C4-2B (cell line): ENCODE measurements around the gene PRSS33.

Source experiments
- H3K27ac ChIP-seq: fragments of 450-650 bp; 2 replicates; pipeline ENCODE4 v1.5.1; 2017
- CTCF ChIP-seq: fragments of 450-650 bp; conservative IDR thresholded peaks from 2 replicates; pipeline ENCODE4 v1.5.1; 2017; ENCODE audit warnings: mild to moderate bottlenecking
- ZFX ChIP-seq: fragments of 450-650 bp; IDR thresholded peaks from 2 replicates; pipeline ENCODE4 v1.6.1; 2017

The PRSS33 gene

GRCh38 chr16:2829501-2830354, 42.4 kb upstream of the PRSS33 start, which contains the start of gene ZG16B:
ZG16B (plus strand) TSS chr16:2830303; CDS start chr16:2830442, 139 bp downstream.
- TF ChIP-seq CTCF (no peak), ZFX (peak; percentile 61; the same call in 1 of the 2 replicates)
- peak within 1 kb of the TSS; percentile 99 for H3K27ac ChIP-seq

- TF ChIP-seq CTCF = no peak
- TF ChIP-seq ZFX = no peak
- H3K27ac ChIP-seq = peak overlapping the region; percentile 99
Measured at GRCh38 chr16:2828876-2829430, 41.6 kb upstream of the PRSS33 start.

- peak overlapping the region; percentile 99 for H3K27ac ChIP-seq
- TF ChIP-seq CTCF (no peak), ZFX (no peak)
Measured at GRCh38 chr16:2828521-2828840, 41.1 kb upstream of the PRSS33 start.

GRCh38 chr16:2827831-2828520, 40.6 kb upstream of the PRSS33 start:
- H3K27ac ChIP-seq = no peak overlapping the region; the same call in 1 of the 2 replicates

GRCh38 chr16:2827374-2827791, 40.0 kb upstream of the PRSS33 start:
- TF ChIP-seq CTCF = no peak
- TF ChIP-seq ZFX = no peak
- H3K27ac ChIP-seq = no peak overlapping the region

More at GRCh38 chr16:2827831-2828520, 40.6 kb upstream of the PRSS33 start:
- no peak for TF ChIP-seq CTCF
- TF ChIP-seq ZFX = no peak

GRCh38 chr16:2826591-2827373, 39.4 kb upstream of the PRSS33 start:
- TF ChIP-seq ZFX (no peak), CTCF (no peak)
- H3K27ac ChIP-seq = 0 out of 2 replicates have a peak overlapping the region, but pooled peaks have one; percentile 3
